ENCODE data around the gene PLA2G4A.

PLA2G4A gene

GRCh38 chr1:186807163-186807562, 21.6 kb upstream of the PLA2G4A start:
- H3K4me3 ChIP-seq (ENCODE audit: low read depth, low read length): no peak overlapping the region
- DNase-seq (ENCODE audit: low read depth): no peak
- no peak for TF ChIP-seq CTCF (IDR thresholded peaks at IDR 0.05; ENCODE audit: low read depth, low read length, missing control alignments)

GRCh38 chr1:186811892-186812291, 16.9 kb upstream of the PLA2G4A start:
- TF ChIP-seq CTCF (IDR thresholded peaks at IDR 0.05; ENCODE audit: low read depth, low read length, missing control alignments): no peak
- no peak overlapping the region for H3K4me3 ChIP-seq (ENCODE audit: low read depth, low read length)
- DNase-seq (ENCODE audit: low read depth): no peak

GRCh38 chr1:186812570-186812969, 16.2 kb upstream of the PLA2G4A start:
- no peak for TF ChIP-seq CTCF (IDR thresholded peaks at IDR 0.05; ENCODE audit: low read depth, low read length, missing control alignments)
- no peak for DNase-seq (ENCODE audit: low read depth)
- H3K4me3 ChIP-seq (ENCODE audit: low read depth, low read length): no peak overlapping the region

GRCh38 chr1:186813420-186813819, 15.3 kb upstream of the PLA2G4A start:
- TF ChIP-seq CTCF (IDR thresholded peaks at IDR 0.05; ENCODE audit: low read depth, low read length, missing control alignments): no peak
- H3K4me3 ChIP-seq (ENCODE audit: low read depth, low read length): no peak overlapping the region
- DNase-seq (ENCODE audit: low read depth): no peak

- no peak for TF ChIP-seq CTCF (IDR thresholded peaks at IDR 0.05; ENCODE audit: low read depth, low read length, missing control alignments)
- H3K4me3 ChIP-seq (ENCODE audit: low read depth, low read length): no peak overlapping the region
- DNase-seq (ENCODE audit: low read depth): no peak
Measured at GRCh38 chr1:186819126-186819525, 9.6 kb upstream of the PLA2G4A start.

GRCh38 chr1:186819563-186819962, 9.2 kb upstream of the PLA2G4A start:
- H3K4me3 ChIP-seq (ENCODE audit: low read depth, low read length): no peak overlapping the region
- no peak for TF ChIP-seq CTCF (IDR thresholded peaks at IDR 0.05; ENCODE audit: low read depth, low read length, missing control alignments)
- DNase-seq (ENCODE audit: low read depth): no peak

GRCh38 chr1:186829686-186830587, 1.2 kb downstream of the PLA2G4A start:
- DNase-seq (ENCODE audit: low read depth): no peak
- TF ChIP-seq CTCF (IDR thresholded peaks at IDR 0.05; ENCODE audit: low read depth, low read length, missing control alignments): no peak
- no peak overlapping the region; the same call in 1 of the 2 replicates for H3K4me3 ChIP-seq (ENCODE audit: low read depth, low read length)

Data from GM12864 (cell line).